ENCODE data around the gene CCDC15. TPM values are rescaled to one million over a fixed set of nuclear protein-coding genes. Genes with fewer than 3 reads are reported as not detected.

CCDC15 gene
- total RNA-seq, 6 experiments from 2014 or later = 1.3 to 3.2 (median 2.5) TPM

GRCh38 chr11:125063429-125064043, 109.5 kb downstream of the CCDC15 start:
- TF ChIP-seq, protein P1, sequence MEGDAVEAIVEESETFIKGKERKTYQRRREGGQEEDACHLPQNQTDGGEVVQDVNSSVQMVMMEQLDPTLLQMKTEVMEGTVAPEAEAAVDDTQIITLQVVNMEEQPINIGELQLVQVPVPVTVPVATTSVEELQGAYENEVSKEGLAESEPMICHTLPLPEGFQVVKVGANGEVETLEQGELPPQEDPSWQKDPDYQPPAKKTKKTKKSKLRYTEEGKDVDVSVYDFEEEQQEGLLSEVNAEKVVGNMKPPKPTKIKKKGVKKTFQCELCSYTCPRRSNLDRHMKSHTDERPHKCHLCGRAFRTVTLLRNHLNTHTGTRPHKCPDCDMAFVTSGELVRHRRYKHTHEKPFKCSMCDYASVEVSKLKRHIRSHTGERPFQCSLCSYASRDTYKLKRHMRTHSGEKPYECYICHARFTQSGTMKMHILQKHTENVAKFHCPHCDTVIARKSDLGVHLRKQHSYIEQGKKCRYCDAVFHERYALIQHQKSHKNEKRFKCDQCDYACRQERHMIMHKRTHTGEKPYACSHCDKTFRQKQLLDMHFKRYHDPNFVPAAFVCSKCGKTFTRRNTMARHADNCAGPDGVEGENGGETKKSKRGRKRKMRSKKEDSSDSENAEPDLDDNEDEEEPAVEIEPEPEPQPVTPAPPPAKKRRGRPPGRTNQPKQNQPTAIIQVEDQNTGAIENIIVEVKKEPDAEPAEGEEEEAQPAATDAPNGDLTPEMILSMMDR (IDR thresholded peaks at IDR 0.05) = no peak
- Mint-ChIP-seq H3K27ac (no peak overlapping the region), H3K4me3 (peak overlapping the region; percentile 93), H3K4me1 (ENCODE audit: low read depth) (peaks cover 17% of the 10 kb centered on the region), H3K9me3 (no peaks in the 10 kb centered on the region), H3K27me3 (ENCODE audit: insufficient read depth) (peaks cover 3% of the 10 kb centered on the region; the same call in 1 of the 2 replicates), H3K36me3 (ENCODE audit: low read depth) (no peaks in the 10 kb centered on the region)
- DNase-seq = no peak

- Mint-ChIP-seq H3K4me3 (peak overlapping the region; percentile 93), H3K36me3 (ENCODE audit: low read depth) (no peaks in the 10 kb centered on the region), H3K9me3 (no peaks in the 10 kb centered on the region), H3K27ac (no peak overlapping the region), H3K27me3 (ENCODE audit: insufficient read depth) (peaks cover 3% of the 10 kb centered on the region; the same call in 1 of the 2 replicates), H3K4me1 (ENCODE audit: low read depth) (peaks cover 17% of the 10 kb centered on the region)
- TF ChIP-seq, protein P1 (IDR thresholded peaks at IDR 0.05) = no peak
- DNase-seq = no peak
These were observed 110.1 kb downstream of the CCDC15 start for GRCh38 chr11:125064070-125064469.

DNA sequence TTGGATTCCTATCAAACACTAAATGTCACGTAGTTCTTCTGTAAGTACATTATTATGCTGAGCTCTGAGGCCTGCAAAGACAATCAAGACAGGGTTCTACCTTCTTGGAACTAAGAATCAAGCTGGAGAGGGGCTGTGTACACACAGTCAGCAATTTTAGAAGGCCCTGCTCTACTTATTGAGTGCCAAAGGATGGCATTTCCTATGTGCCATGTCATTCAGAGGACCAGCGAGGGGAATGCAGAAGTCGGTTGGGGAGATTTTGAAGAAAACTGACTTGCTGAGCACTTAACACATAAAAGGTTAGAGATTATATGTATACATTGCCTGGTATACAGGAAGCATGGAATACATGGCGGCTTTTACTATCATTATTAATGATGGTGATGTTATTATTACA, 114.4 kb downstream of the CCDC15 start:
- H3K36me3 Mint-ChIP-seq (ENCODE audit: low read depth) = no peaks in the 10 kb centered on the region
- H3K27ac Mint-ChIP-seq = no peak overlapping the region
- H3K4me1 Mint-ChIP-seq (ENCODE audit: low read depth) = peaks cover 38% of the 10 kb centered on the region
- no peak overlapping the region for H3K4me3 Mint-ChIP-seq
- H3K9me3 Mint-ChIP-seq = no peaks in the 10 kb centered on the region
- H3K27me3 Mint-ChIP-seq (ENCODE audit: insufficient read depth) = peaks cover 6% of the 10 kb centered on the region
- TF ChIP-seq, protein P1 (IDR thresholded peaks at IDR 0.05) = no peak
- no peak for DNase-seq

GRCh38 chr11:125069008-125069407, 115.0 kb downstream of the CCDC15 start:
- Mint-ChIP-seq H3K4me1 (ENCODE audit: low read depth) (peaks cover 34% of the 10 kb centered on the region), H3K36me3 (ENCODE audit: low read depth) (no peaks in the 10 kb centered on the region), H3K9me3 (no peaks in the 10 kb centered on the region), H3K27ac (no peak overlapping the region), H3K27me3 (ENCODE audit: insufficient read depth) (peaks cover 7% of the 10 kb centered on the region), H3K4me3 (no peak overlapping the region)
- TF ChIP-seq, protein P1 (IDR thresholded peaks at IDR 0.05) = no peak
- no peak for DNase-seq

GRCh38 chr11:125069796-125070195, 115.8 kb downstream of the CCDC15 start:
- peak overlapping the region; percentile 52 for H3K27ac Mint-ChIP-seq
- H3K4me3 Mint-ChIP-seq = no peak overlapping the region
- no peak for DNase-seq
- H3K27me3 Mint-ChIP-seq (ENCODE audit: insufficient read depth) = peaks cover 7% of the 10 kb centered on the region
- H3K9me3 Mint-ChIP-seq = no peaks in the 10 kb centered on the region
- H3K4me1 Mint-ChIP-seq (ENCODE audit: low read depth) = peaks cover 29% of the 10 kb centered on the region
- no peaks in the 10 kb centered on the region for H3K36me3 Mint-ChIP-seq (ENCODE audit: low read depth)
- TF ChIP-seq, protein P1 (IDR thresholded peaks at IDR 0.05) = no peak

Data from HFFc6 (cell line).